Caco-2 (cell line): ENCODE results near the gene SPG21. TPM values are rescaled to one million over a fixed set of nuclear protein-coding genes. Genes with fewer than 3 reads are reported as not detected.
A peak's percentile ranks its signal among the peaks of the same experiment; 100 is the strongest.

Source experiments
- BruUV-seq: library from RNA; stranded (reverse); fragments of 400-500 nt; replicated peaks from 2 replicates; lab custom pipeline; 2021; lab: Mats Ljungman, UMichigan
- CTCF ChIA-PET: fragments of 300-600 bp; sonication (Branson Sonifier 250); formaldehyde crosslinking; loops from one replicate; lab custom pipeline; 2022; ENCODE audit warnings: antibody characterized with exemption; lab: Charles Lee
- POLR2A ChIA-PET: fragments of 300-600 bp; sonication (Branson Sonifier 250); formaldehyde crosslinking; loops from one replicate; lab custom pipeline; 2022; ENCODE audit warnings: antibody characterized with exemption; lab: Charles Lee
- DNase-seq, 2 experiments: peaks; one replicate each; pipeline versions ENCODE4 v3.0.0 to v3.0.0-alpha.2; 2020 to 2022
- H3K27me3 ChIP-seq: replicated peaks from 2 replicates; pipeline ENCODE4 v1.6.0; 2011; ENCODE audit warnings: low read length; ENCODE audit not compliant: control insufficient read depth, insufficient read depth
- H3K36me3 ChIP-seq: 2 replicates; pipeline ENCODE4 v1.5.1; 2011; ENCODE audit warnings: low read length; ENCODE audit not compliant: control insufficient read depth, insufficient read depth
- H3K4me1 ChIP-seq: fragments of 250-450 bp; sonication (Bioruptor Pico); 2 replicates; pipeline ENCODE4 v1.5.1; 2020; ENCODE audit warnings: mild to moderate bottlenecking
- H3K4me3 ChIP-seq: 2 replicates; pipeline ENCODE4 v1.5.1; 2011; ENCODE audit warnings: low read depth, mild to moderate bottlenecking, control low read depth, low read length
- H3K9me3 ChIP-seq: fragments of 250-450 bp; sonication (Bioruptor Pico); 2 replicates; pipeline ENCODE4 v1.5.1; 2020; ENCODE audit warnings: mild to moderate bottlenecking, moderate library complexity
- H3K27ac Mint-ChIP-seq: one replicate; pipeline ENCODE4 v1.8.0; 2022; ENCODE audit warnings: mixed read lengths; ENCODE audit not compliant: unreplicated experiment
- H3K27me3 Mint-ChIP-seq: one replicate; pipeline ENCODE4 v1.8.0; 2022; ENCODE audit warnings: mixed read lengths; ENCODE audit not compliant: insufficient read depth, unreplicated experiment
- H3K36me3 Mint-ChIP-seq: one replicate; pipeline ENCODE4 v1.8.0; 2022; ENCODE audit warnings: mild to moderate bottlenecking, mixed read lengths; ENCODE audit not compliant: insufficient read depth, unreplicated experiment
- H3K4me1 Mint-ChIP-seq: one replicate; pipeline ENCODE4 v1.8.0; 2022; ENCODE audit warnings: low read depth, mixed read lengths; ENCODE audit not compliant: unreplicated experiment
- H3K4me3 Mint-ChIP-seq: one replicate; pipeline ENCODE4 v1.8.0; 2022; ENCODE audit warnings: mild to moderate bottlenecking, moderate library complexity, mixed read lengths; ENCODE audit not compliant: unreplicated experiment
- H3K9me3 Mint-ChIP-seq: one replicate; pipeline ENCODE4 v1.8.0; 2022; ENCODE audit warnings: mixed read lengths; ENCODE audit not compliant: unreplicated experiment
- intact Hi-C: fragments of 100-400 bp; cut with micrococcal nuclease; formaldehyde crosslinking; loops from one replicate; pipeline ENCODE4 v1.10.0; 2022; ENCODE audit not compliant: unreplicated experiment
- total RNA-seq: library from RNA; stranded (reverse); gene quantifications from 2 replicates; pipeline ENCODE4 v1.2.3, GENCODE V29; 2022
- TF ChIP-seq, protein P1 (sequence below), 2 experiments: fragments of 200-600 bp in 1 of 2; IDR thresholded peaks; 1 replicate in 1 of 2; 2 replicates in 1 of 2; pipeline versions ENCODE4 v1.5.1 to v1.8.0; 2011 to 2022; ENCODE audit warnings: antibody characterized with exemption in 1 of 2, control low read depth in 1 of 2, inconsistent platforms in 1 of 2, low read depth in 1 of 2, low read length in 1 of 2, mild to moderate bottlenecking in 1 of 2, moderate library complexity in 1 of 2; ENCODE audit not compliant: insufficient read depth in 1 of 2, severe bottlenecking in 1 of 2, unreplicated experiment in 1 of 2

Gene SPG21
- total RNA-seq, 1 experiment from 2014 or later = 72.9 TPM

DNA sequence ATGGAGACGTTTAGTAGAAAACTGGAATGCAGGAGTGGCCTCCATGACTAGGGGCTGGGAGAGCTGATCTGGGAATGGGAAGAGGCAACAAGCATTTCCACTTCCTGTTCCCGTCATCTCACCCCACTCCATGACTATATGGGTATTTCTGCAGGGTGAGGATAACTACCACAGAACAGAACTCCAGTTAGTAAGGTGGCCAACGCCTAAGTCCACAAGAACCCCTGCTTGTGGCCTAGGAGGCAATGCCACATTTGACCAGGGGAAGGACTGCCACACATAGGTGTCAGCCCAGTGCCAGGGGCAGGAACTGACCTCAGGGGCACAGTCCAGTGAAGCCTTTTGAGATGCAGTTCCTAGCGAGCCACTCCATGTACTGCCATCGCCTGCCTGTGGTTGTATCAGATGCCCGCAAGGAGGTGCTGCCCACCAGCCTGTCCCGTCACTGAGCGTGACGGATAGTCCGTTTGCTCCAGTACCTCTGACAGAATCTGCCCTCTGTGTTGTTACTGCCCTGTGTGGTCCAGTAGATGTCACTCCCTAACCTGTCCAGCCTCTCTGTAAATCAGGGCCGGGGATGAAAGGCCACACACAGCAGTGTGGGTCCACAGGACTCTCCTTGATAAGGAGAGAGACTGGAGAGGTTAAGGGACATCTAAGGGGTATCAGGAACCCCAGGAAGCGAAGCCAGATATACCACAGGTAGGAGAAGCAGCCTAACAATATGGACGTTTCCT, 43.3 kb upstream of the SPG21 start:
- DNase-seq = peak; percentile 88 to 92
- H3K36me3 Mint-ChIP-seq = peaks cover 6% of the 10 kb centered on the region
- H3K36me3 ChIP-seq = no peaks in the 10 kb centered on the region
- H3K4me3 Mint-ChIP-seq = peak overlapping the region; percentile 7
- peaks cover 7% of the 10 kb centered on the region for H3K4me1 Mint-ChIP-seq
- no peaks in the 10 kb centered on the region for H3K27me3 ChIP-seq
- H3K27ac Mint-ChIP-seq = peak overlapping the region; percentile 22
- intact Hi-C loops = loop anchor here (1.0 to 2.0 kb wide), 10 partner anchors 12 to 271 kb away; partner anchors contain the start of genes CLPX, RNU5B-1 and SLC51B
- no TSS peak for BruUV-seq
- H3K4me3 ChIP-seq = no peak overlapping the region
- H3K4me1 ChIP-seq = peaks cover 30% of the 10 kb centered on the region
- H3K9me3 Mint-ChIP-seq = no peaks in the 10 kb centered on the region
- H3K9me3 ChIP-seq = no peaks in the 10 kb centered on the region
- H3K27me3 Mint-ChIP-seq = no peaks in the 10 kb centered on the region
- ChIA-PET CTCF (interaction anchor here (1.0 to 2.4 kb wide), 9 partner anchors 11 to 238 kb away, joined by 4 to 41 read pairs (median 13); partner anchors contain the start of genes CLPX and SLC51B), POLR2A (interaction anchor here (1.4 kb wide), 1 partner anchor 12 kb away, joined by 4 read pairs; the partner anchor contains the start of gene SLC51B)
- TF ChIP-seq, protein P1, sequence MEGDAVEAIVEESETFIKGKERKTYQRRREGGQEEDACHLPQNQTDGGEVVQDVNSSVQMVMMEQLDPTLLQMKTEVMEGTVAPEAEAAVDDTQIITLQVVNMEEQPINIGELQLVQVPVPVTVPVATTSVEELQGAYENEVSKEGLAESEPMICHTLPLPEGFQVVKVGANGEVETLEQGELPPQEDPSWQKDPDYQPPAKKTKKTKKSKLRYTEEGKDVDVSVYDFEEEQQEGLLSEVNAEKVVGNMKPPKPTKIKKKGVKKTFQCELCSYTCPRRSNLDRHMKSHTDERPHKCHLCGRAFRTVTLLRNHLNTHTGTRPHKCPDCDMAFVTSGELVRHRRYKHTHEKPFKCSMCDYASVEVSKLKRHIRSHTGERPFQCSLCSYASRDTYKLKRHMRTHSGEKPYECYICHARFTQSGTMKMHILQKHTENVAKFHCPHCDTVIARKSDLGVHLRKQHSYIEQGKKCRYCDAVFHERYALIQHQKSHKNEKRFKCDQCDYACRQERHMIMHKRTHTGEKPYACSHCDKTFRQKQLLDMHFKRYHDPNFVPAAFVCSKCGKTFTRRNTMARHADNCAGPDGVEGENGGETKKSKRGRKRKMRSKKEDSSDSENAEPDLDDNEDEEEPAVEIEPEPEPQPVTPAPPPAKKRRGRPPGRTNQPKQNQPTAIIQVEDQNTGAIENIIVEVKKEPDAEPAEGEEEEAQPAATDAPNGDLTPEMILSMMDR (IDR thresholded peaks at IDR 0.05; ENCODE audit: insufficient read depth in 1 of 2, low read depth in 1 of 2, low read length in 1 of 2, severe bottlenecking in 1 of 2, unreplicated experiment in 1 of 2) = peak; percentile 85 to 91

DNA sequence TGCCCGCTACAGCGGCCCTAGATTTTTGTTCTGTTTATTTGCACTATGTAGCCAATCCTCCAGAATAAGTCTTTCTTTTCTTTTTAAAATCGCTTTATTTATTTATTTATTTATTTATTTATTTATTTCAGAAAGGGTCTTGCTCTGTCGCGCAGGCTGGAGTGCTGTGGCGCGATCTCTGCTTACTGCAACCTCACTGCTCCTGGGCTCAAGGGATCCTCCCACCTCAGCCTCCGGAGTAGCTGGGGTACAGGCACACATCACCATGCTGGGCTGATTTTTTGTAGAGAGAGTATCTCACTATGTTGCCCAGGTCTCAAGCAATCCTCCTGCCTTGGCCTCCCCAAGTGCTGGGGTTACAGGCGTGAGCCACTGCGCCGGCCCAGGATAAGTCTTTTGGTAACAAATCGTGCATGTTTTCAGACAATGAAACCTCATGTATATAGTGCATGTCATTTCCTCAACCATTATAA, 40.1 kb upstream of the SPG21 start:
- H3K36me3 ChIP-seq = no peaks in the 10 kb centered on the region
- Mint-ChIP-seq H3K36me3 (peaks cover 18% of the 10 kb centered on the region), H3K4me3 (peak overlapping the region; percentile 84), H3K27ac (no peak overlapping the region), H3K4me1 (peaks cover 7% of the 10 kb centered on the region), H3K27me3 (no peaks in the 10 kb centered on the region), H3K9me3 (no peaks in the 10 kb centered on the region)
- CTCF ChIA-PET = no interaction called here
- no peaks in the 10 kb centered on the region for H3K27me3 ChIP-seq
- DNase-seq = no peak
- POLR2A ChIA-PET = no interaction called here
- H3K4me3 ChIP-seq = no peak overlapping the region
- TF ChIP-seq, protein P1 (IDR thresholded peaks at IDR 0.05; ENCODE audit: insufficient read depth in 1 of 2, low read depth in 1 of 2, low read length in 1 of 2, severe bottlenecking in 1 of 2, unreplicated experiment in 1 of 2) = no peak
- intact Hi-C loops = no loop called here
- BruUV-seq = no TSS peak
- H3K4me1 ChIP-seq = peaks cover 26% of the 10 kb centered on the region
- H3K9me3 ChIP-seq = no peaks in the 10 kb centered on the region

DNA sequence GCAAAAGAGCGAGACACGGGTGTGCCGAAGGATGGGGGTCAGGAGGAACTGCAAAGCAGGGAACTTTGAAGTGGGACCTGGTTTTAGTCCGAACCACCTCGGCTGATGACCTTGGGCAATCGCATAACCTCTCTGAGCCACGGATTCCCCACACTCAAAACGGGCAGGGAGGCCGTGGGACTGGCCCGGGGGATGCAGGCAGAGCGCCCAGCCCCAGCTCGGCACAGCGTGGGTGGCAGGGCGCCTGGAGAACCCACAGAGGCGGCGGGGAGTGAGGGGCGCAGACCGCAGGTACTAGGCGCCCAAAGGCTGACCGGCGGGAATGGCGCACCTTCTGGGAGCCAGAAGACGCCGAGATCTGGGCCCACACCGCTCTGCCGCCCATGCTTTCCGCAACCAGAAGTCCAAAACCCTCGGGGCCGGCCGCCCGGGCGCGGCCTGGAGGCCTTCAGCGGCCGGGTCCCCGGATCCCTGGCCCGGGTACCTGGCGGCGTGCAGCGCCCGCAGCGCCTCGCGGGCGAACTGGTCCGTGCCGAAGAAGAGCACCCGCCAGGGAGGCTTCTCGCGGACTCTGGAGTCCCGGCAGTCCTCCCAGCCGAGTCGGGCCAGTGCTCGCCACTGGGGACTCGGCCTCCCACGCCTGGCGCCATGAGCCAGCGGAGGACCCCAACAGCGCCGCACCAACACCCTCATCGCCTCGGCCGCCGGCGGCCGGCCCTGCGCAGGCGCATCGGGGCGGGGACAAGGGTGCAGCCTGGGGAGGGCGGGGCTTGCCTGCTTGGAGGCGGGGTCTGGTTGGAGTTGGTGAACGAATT, 39.4 kb upstream of the SPG21 start, which contains the start of gene MTFMT:
MTFMT (minus strand) TSS at position 719 of the 815 bp plus-strand sequence; CDS start at position 693, 26 bp downstream.
- H3K36me3 ChIP-seq = no peaks in the 10 kb centered on the region
- peak within 1 kb of the TSS; percentile 72 for H3K4me3 ChIP-seq
- Mint-ChIP-seq H3K4me1 (peaks cover 7% of the 10 kb centered on the region), H3K36me3 (peaks cover 24% of the 10 kb centered on the region), H3K27ac (peak within 1 kb of the TSS; percentile 65), H3K4me3 (peak within 1 kb of the TSS; percentile 84), H3K9me3 (no peaks in the 10 kb centered on the region), H3K27me3 (no peaks in the 10 kb centered on the region)
- no TSS peak for BruUV-seq
- TF ChIP-seq, protein P1 (IDR thresholded peaks at IDR 0.05; ENCODE audit: insufficient read depth in 1 of 2, low read depth in 1 of 2, low read length in 1 of 2, severe bottlenecking in 1 of 2, unreplicated experiment in 1 of 2) = no peak
- H3K27me3 ChIP-seq = no peaks in the 10 kb centered on the region
- peak; percentile 85 to 91 for DNase-seq
- no peaks in the 10 kb centered on the region for H3K9me3 ChIP-seq
- ChIA-PET CTCF (no interaction called here), POLR2A (no interaction called here)
- H3K4me1 ChIP-seq = peaks cover 25% of the 10 kb centered on the region
- intact Hi-C loops = no loop called here
